Hepatocyte (in vitro differentiated cells): ENCODE data around the gene APPL2. TPM values are rescaled to one million over a fixed set of nuclear protein-coding genes. Genes with fewer than 3 reads are reported as not detected.

Experiments
- DNase-seq: peaks from one replicate; pipeline ENCODE4 v3.0.0-alpha.2; 2016; ENCODE audit warnings: low spot score
- H2AFZ ChIP-seq: fragments of 200-600 bp; sonication (generic); 2 replicates; pipeline ENCODE4 v1.6.0; 2016; ENCODE audit warnings: antibody characterized with exemption, mild to moderate bottlenecking
- H3K27ac ChIP-seq: fragments of 200-600 bp; sonication (generic); 2 replicates; pipeline ENCODE4 v1.5.1; 2016; ENCODE audit warnings: mild to moderate bottlenecking
- H3K27me3 ChIP-seq: fragments of 200-600 bp; sonication (generic); 2 replicates; pipeline ENCODE4 v1.6.1; 2016
- H3K36me3 ChIP-seq: fragments of 200-600 bp; sonication (generic); replicated peaks from 2 replicates; pipeline ENCODE4 v1.5.1; 2016; ENCODE audit warnings: low read depth; ENCODE audit not compliant: insufficient read depth
- H3K4me1 ChIP-seq: fragments of 200-600 bp; sonication (generic); 2 replicates; pipeline ENCODE4 v1.5.1; 2016; ENCODE audit warnings: mild to moderate bottlenecking, moderate library complexity; ENCODE audit not compliant: insufficient read depth
- H3K4me2 ChIP-seq: fragments of 200-600 bp; sonication (generic); 2 replicates; pipeline ENCODE4 v1.6.0; 2016
- H3K4me3 ChIP-seq: fragments of 200-600 bp; sonication (generic); 2 replicates; pipeline ENCODE4 v1.5.1; 2016; ENCODE audit warnings: mild to moderate bottlenecking
- H3K79me2 ChIP-seq: fragments of 200-600 bp; sonication (generic); 2 replicates; pipeline ENCODE4 v1.6.0; 2017; ENCODE audit warnings: mild to moderate bottlenecking
- H3K9me2 ChIP-seq: fragments of 200-600 bp; sonication (generic); replicated peaks from 2 replicates; pipeline ENCODE4 v1.6.0; 2017; ENCODE audit warnings: mild to moderate bottlenecking; ENCODE audit not compliant: insufficient read depth
- H3K9me3 ChIP-seq: fragments of 200-600 bp; sonication (generic); 2 replicates; pipeline ENCODE4 v1.5.1; 2016; ENCODE audit warnings: low read depth, mild to moderate bottlenecking
- H4K20me1 ChIP-seq: fragments of 200-600 bp; sonication (generic); 2 replicates; pipeline ENCODE4 v1.6.0; 2016; ENCODE audit warnings: mild to moderate bottlenecking; ENCODE audit not compliant: insufficient read depth, poor library complexity, severe bottlenecking
- CTCF ChIP-seq: fragments of 200-600 bp; sonication (generic); IDR thresholded peaks from 2 replicates; pipeline ENCODE4 v1.5.1; 2016; ENCODE audit warnings: antibody characterized with exemption, mild to moderate bottlenecking; ENCODE audit not compliant: poor library complexity
- EZH2 ChIP-seq: fragments of 200-600 bp; sonication (generic); IDR thresholded peaks from 2 replicates; pipeline ENCODE4 v1.6.1; 2016; ENCODE audit warnings: antibody characterized with exemption, mild to moderate bottlenecking, borderline replicate concordance
- EZH2phosphoT487 ChIP-seq: fragments of 200-600 bp; sonication (generic); IDR thresholded peaks from one replicate; pipeline ENCODE4 v1.6.1; 2018; ENCODE audit warnings: antibody characterized with exemption, mild to moderate bottlenecking, low read depth, moderate library complexity; ENCODE audit not compliant: unreplicated experiment, severe bottlenecking
- WGBS: methylation state at CpG from one replicate; pipeline ENCODE4 v1.1.6; 2016; ENCODE audit warnings: low lambda C conversion rate; ENCODE audit errors: missing lambda C conversion rate; 5-methylcytosine and 5-hydroxymethylcytosine counted together
- polyA plus RNA-seq: library from polyadenylated mRNA; unstranded; fragments of >200 nt; fragmentation: Nextera tagmentation; extraction: Ambion mirVana; gene quantifications from 2 replicates; pipeline ENCODE4 v1.2.1, GENCODE V29; 2016
- total RNA-seq: library from RNA; depleted of rRNA; stranded (reverse); fragments of >200 nt; gene quantifications from 2 replicates; pipeline ENCODE4 v1.2.3, GENCODE V29; 2014

Gene APPL2
- total and polyA plus RNA-seq, 2 experiments from 2014 or later: 42.2 to 74.1 TPM

GRCh38 chr12:105275997-105276733 lies 40.2 kb upstream of the APPL2 start:
- TF ChIP-seq EZH2phosphoT487 (no peak), EZH2 (no peak), CTCF (no peak)
- no peaks in the 10 kb centered on the region for H3K79me2 ChIP-seq
- peaks cover 15% of the 10 kb centered on the region for H3K4me1 ChIP-seq
- WGBS: 90% methylated on average over 3 of the region's 3 CpGs
- DNase-seq: no peak
- no peaks in the 10 kb centered on the region for H3K9me2 ChIP-seq
- no peak overlapping the region for H3K4me3 ChIP-seq
- no peaks in the 10 kb centered on the region for H3K36me3 ChIP-seq
- H3K9me3 ChIP-seq: no peaks in the 10 kb centered on the region
- no peak overlapping the region for H2AFZ ChIP-seq
- no peaks in the 10 kb centered on the region for H4K20me1 ChIP-seq
- no peak overlapping the region for H3K4me2 ChIP-seq
- no peak overlapping the region for H3K27ac ChIP-seq
- H3K27me3 ChIP-seq: no peaks in the 10 kb centered on the region

GRCh38 chr12:105274571-105274970 lies 38.6 kb upstream of the APPL2 start:
- 96% methylated on average over 5 of the region's 5 CpGs for WGBS
- Histone ChIP-seq H3K27ac (no peak overlapping the region), H3K9me2 (no peaks in the 10 kb centered on the region), H3K9me3 (no peaks in the 10 kb centered on the region), H3K27me3 (no peaks in the 10 kb centered on the region), H3K79me2 (no peaks in the 10 kb centered on the region), H3K4me2 (no peak overlapping the region), H2AFZ (no peak overlapping the region), H3K4me3 (no peak overlapping the region), H3K36me3 (no peaks in the 10 kb centered on the region), H3K4me1 (peaks cover 10% of the 10 kb centered on the region), H4K20me1 (no peaks in the 10 kb centered on the region)
- no peak for TF ChIP-seq EZH2
- no peak for TF ChIP-seq CTCF
- TF ChIP-seq EZH2phosphoT487: no peak
- no peak for DNase-seq

- no peak overlapping the region for H2AFZ ChIP-seq
- no peaks in the 10 kb centered on the region for H3K36me3 ChIP-seq
- H3K9me3 ChIP-seq: no peaks in the 10 kb centered on the region
- H4K20me1 ChIP-seq: no peaks in the 10 kb centered on the region
- H3K4me2 ChIP-seq: no peak overlapping the region
- H3K27me3 ChIP-seq: no peaks in the 10 kb centered on the region
- no peak overlapping the region for H3K27ac ChIP-seq
- no peaks in the 10 kb centered on the region for H3K79me2 ChIP-seq
- 92% methylated on average over 2 of the region's 2 CpGs for WGBS
- H3K4me1 ChIP-seq: peaks cover 10% of the 10 kb centered on the region
- no peaks in the 10 kb centered on the region for H3K9me2 ChIP-seq
- no peak overlapping the region for H3K4me3 ChIP-seq
- TF ChIP-seq EZH2phosphoT487 (no peak), EZH2 (no peak), CTCF (no peak)
- no peak for DNase-seq
These were observed 37.6 kb upstream of the APPL2 start for GRCh38 chr12:105273601-105274000.
